Esophagus squamous epithelium (tissue), 5 donors: ENCODE measurements around the gene FUT7. TPM values are rescaled to one million over a fixed set of nuclear protein-coding genes. Genes with fewer than 3 reads are reported as not detected.
"Not testable (repeated sequence)": the region's sequence is repeated elsewhere in the genome, so short reads cannot be mapped to it uniquely, and the experiment has no call there.

Source experiments
- DNase-seq: peaks from one replicate; lab custom pipeline; 2025; lab: John Stamatoyannopoulos, UW
- H3K27ac ChIP-seq, 4 donors: fragments of 200-600 bp; sonication (generic); one replicate each; pipeline ENCODE4 v1.5.1; 2016 to 2019; ENCODE audit warnings: mild to moderate bottlenecking in 1 of 4
- H3K27me3 ChIP-seq, 4 donors: fragments of 200-600 bp; sonication (generic); 1 replicate in 3 of 4; 2 replicates in 1 of 4; pipeline versions ENCODE4 v1.5.1 to v1.6.0; 2017 to 2021; ENCODE audit warnings: antibody characterized with exemption in 1 of 4
- H3K36me3 ChIP-seq, 3 donors: fragments of 200-600 bp; sonication (generic); one replicate each; pipeline ENCODE4 v1.5.1; 2016 to 2019
- H3K4me1 ChIP-seq, 3 donors: fragments of 200-600 bp; sonication (generic); one replicate each; pipeline ENCODE4 v1.5.1; 2017 to 2019
- H3K4me3 ChIP-seq, 4 donors: fragments of 200-600 bp; sonication (generic); 1 replicate in 3 of 4; 2 replicates in 1 of 4; pipeline ENCODE4 v1.5.1; 2016 to 2019; ENCODE audit warnings: mild to moderate bottlenecking in 2 of 4, moderate library complexity in 1 of 4
- H3K9me3 ChIP-seq, 3 donors: fragments of 200-600 bp; sonication (generic); one replicate each; pipeline ENCODE4 v1.5.1; 2016 to 2019
- POLR2A ChIP-seq, 4 donors: fragments of 450-650 bp; IDR thresholded peaks; one replicate each; pipeline ENCODE4 v1.6.1; 2017; ENCODE audit warnings: antibody characterized with exemption in 4 of 4, mild to moderate bottlenecking in 4 of 4, moderate library complexity in 3 of 4
- WGBS, 2 donors: methylation state at CpG; one replicate each; pipeline ENCODE4 v1.1.5; 2018; 5-methylcytosine and 5-hydroxymethylcytosine counted together
- intact Hi-C: fragments of 100-400 bp; cut with DNase I; formaldehyde crosslinking; loops from one replicate; pipeline ENCODE4 v1.15.0; 2022
- total RNA-seq, 4 donors: library from RNA; depleted of rRNA; stranded (reverse); fragments of >200 nt; gene quantifications; one replicate each; pipeline ENCODE4 v1.1.0, GENCODE V29; 2016
- TF ChIP-seq, protein P1 (sequence below), 6 experiments: fragments of 450-650 bp in 4 of 6; fragments of 200-600 bp in 2 of 6; sonication (generic) in 2 of 6; IDR thresholded peaks; one replicate each; pipeline ENCODE4 v1.5.1; 2016 to 2019; ENCODE audit warnings: antibody characterized with exemption in 6 of 6, mild to moderate bottlenecking in 4 of 6, moderate library complexity in 4 of 6
- donor health status: DM: yes; HTN: yes; CAD: no.

Gene FUT7
- total RNA-seq, 4 donors from 2014 or later: 0.13 to 0.38 (median 0.21) TPM; not detected in 1

DNA sequence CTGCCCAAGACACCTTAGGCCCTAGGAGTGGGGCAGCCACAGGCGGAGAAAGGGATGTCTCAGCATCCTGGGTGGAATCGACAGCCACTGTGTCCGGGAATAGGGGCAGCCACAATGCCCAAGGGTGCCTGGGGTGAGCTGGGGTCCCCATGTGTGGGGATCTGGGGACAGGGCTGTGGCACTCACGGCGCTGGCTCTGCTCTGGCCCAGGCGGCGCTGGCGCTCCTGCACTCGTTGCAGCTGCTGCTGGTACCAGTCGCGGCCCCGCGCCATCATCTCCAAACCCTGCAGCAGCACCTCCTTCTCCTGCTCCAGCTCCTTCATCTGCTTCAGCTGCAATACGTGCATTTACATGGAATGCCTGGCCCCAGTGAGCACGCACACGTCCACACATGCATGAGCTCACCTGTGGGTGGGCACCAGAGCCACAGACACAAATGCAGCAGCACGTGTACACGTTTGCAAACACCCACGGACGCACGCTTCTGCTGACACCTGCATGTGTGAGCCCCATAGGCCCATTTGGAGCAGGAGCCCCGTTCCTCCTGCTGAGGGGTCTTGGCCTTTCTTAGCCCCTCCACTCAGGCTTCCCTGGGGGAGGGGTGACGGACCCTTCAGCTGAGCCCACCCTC, 33.6 kb upstream of the FUT7 start:
- H3K36me3 ChIP-seq: no peaks in the 10 kb centered on the region
- WGBS, 2 donors: 79 to 81% methylated on average over 4 to 13 of the region's 23 CpGs
- TF ChIP-seq POLR2A (IDR thresholded peaks at IDR 0.05): no peak
- TF ChIP-seq, protein P1, sequence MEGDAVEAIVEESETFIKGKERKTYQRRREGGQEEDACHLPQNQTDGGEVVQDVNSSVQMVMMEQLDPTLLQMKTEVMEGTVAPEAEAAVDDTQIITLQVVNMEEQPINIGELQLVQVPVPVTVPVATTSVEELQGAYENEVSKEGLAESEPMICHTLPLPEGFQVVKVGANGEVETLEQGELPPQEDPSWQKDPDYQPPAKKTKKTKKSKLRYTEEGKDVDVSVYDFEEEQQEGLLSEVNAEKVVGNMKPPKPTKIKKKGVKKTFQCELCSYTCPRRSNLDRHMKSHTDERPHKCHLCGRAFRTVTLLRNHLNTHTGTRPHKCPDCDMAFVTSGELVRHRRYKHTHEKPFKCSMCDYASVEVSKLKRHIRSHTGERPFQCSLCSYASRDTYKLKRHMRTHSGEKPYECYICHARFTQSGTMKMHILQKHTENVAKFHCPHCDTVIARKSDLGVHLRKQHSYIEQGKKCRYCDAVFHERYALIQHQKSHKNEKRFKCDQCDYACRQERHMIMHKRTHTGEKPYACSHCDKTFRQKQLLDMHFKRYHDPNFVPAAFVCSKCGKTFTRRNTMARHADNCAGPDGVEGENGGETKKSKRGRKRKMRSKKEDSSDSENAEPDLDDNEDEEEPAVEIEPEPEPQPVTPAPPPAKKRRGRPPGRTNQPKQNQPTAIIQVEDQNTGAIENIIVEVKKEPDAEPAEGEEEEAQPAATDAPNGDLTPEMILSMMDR (IDR thresholded peaks at IDR 0.05): no peak
- intact Hi-C loops: no loop called here
- H3K27ac ChIP-seq: no peak overlapping the region
- H3K4me1 ChIP-seq: peaks cover 15 to 60% (median 21%) of the 10 kb centered on the region in 3 donors
- H3K9me3 ChIP-seq: no peaks in the 10 kb centered on the region
- no peak overlapping the region for H3K4me3 ChIP-seq
- peaks cover 0 to 23% (median 0%) of the 10 kb centered on the region in 4 donors for H3K27me3 ChIP-seq
- no peak for DNase-seq

DNA sequence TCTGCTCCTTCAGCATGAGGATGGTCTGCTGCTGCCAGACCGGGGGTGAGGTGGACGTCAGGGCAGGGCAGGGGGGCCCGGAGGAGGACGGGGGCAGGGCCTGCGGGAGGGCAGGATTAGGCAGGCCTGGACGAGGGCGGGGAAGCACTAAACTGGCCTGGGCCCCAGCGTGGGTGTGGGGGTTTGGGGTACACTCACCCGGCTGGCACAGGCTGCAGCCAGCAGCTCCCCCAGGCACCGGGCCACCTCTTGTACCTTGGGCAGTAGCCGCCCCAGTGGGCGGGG, 32.9 kb upstream of the FUT7 start:
- Histone ChIP-seq H3K36me3 (no peaks in the 10 kb centered on the region), H3K27me3 (peaks cover 0 to 21% (median 0%) of the 10 kb centered on the region in 4 donors), H3K27ac (no peak overlapping the region), H3K4me3 (no peak overlapping the region), H3K9me3 (no peaks in the 10 kb centered on the region), H3K4me1 (peaks cover 15 to 54% (median 17%) of the 10 kb centered on the region in 3 donors)
- 60 to 90% methylated on average over 1 to 5 of the region's 12 CpGs for WGBS, 2 donors
- no peak for DNase-seq
- intact Hi-C loops: no loop called here
- TF ChIP-seq, protein P1 (IDR thresholded peaks at IDR 0.05): no peak
- no peak for TF ChIP-seq POLR2A (IDR thresholded peaks at IDR 0.05)

DNA sequence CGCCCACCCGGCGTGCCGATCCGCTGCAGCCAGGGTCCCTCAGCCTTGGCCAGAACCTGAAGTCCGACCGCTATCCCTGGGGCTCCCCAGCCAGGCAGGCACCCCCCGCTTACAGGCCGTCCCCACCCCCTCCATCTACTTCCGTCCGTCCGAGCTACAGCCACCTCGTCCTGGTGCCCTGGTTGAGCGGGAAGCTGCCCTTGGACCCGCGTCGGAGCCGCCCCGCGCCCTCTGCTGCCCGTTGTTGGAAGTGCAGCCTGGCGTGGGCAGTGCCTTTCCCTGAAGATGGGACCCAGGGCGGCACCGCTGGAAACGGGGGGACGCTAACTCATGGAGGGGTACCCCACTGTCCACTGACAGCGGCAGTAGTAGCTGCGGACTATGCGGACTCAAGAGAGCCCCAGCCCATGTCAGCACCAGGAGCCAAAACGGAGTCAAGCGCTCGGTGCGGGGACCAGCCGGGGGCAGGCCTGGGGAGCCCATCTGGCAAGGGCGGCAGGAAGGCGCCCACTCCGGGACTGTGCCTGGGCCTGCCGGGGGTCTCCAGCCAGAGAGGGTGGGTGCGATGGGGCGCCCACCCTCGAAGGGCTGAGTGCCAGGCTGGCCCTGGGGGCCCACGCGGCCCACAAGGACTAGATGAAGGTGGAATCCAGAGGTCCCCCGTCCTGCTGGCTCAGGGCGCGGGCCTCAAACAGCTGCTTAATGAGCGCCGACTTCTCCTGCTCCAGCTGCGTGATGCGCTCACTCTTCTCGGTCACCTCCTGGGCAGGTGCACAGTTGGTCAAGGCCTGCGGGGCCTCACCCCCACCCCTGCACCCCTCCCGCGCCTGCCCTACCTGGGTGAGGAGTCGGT, 32.4 kb upstream of the FUT7 start:
- peaks cover 0 to 15% (median 0%) of the 10 kb centered on the region in 4 donors for H3K27me3 ChIP-seq
- no peak overlapping the region for H3K4me3 ChIP-seq
- no peaks in the 10 kb centered on the region for H3K36me3 ChIP-seq
- 52 to 60% methylated on average over 4 to 11 of the region's 55 CpGs for WGBS, 2 donors
- H3K9me3 ChIP-seq: no peaks in the 10 kb centered on the region
- no peak for DNase-seq
- intact Hi-C loops: no loop called here
- no peak overlapping the region for H3K27ac ChIP-seq
- H3K4me1 ChIP-seq: peaks cover 11 to 48% (median 11%) of the 10 kb centered on the region in 3 donors
- TF ChIP-seq, protein P1 (IDR thresholded peaks at IDR 0.05): peak; percentile 92 to 100 (median 96)
- no peak for TF ChIP-seq POLR2A (IDR thresholded peaks at IDR 0.05)

DNA sequence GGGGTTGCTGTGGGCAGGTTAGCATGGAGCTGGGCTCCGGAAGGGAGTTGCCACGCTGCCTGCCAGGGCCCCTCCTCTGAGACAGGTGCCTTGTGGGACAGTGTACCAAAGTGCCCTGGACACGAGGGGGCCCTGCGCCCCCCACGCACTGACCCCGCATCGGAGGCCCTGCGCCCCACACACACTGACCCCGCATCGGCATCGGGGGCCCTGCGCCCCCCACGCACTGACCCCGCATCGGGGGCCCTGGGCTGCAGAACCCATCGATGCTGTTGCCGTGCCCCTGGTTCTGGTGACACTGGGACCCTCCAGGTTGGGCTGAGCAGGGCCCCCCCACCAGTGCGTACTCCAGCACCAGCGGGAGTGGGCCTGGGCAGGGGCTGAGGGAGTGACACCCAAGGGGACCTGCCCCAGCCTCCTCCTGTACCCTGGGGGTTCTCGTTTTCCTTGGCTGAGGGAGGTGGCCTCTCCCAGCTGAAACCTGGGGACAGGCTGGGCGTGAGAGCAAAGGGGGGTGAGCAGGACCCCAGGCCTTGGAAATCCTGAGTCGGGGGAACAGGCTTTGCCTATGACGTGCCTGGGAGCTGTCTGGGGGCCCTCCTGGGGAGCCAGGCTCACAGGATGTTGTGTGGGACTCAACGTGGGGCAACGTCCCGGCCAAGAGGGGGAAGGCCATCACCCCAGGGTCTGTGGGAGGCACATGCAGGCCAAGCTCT, 31.6 kb upstream of the FUT7 start:
- Histone ChIP-seq H3K27ac (no peak overlapping the region), H3K27me3 (peaks cover 0 to 7% (median 0%) of the 10 kb centered on the region in 4 donors), H3K36me3 (no peaks in the 10 kb centered on the region), H3K4me1 (peaks cover 6 to 40% (median 10%) of the 10 kb centered on the region in 3 donors), H3K4me3 (no peak overlapping the region), H3K9me3 (no peaks in the 10 kb centered on the region)
- intact Hi-C loops: no loop called here
- DNase-seq: no peak
- TF ChIP-seq POLR2A (IDR thresholded peaks at IDR 0.05): no peak
- TF ChIP-seq, protein P1 (IDR thresholded peaks at IDR 0.05): no peak
- WGBS, 2 donors: 40 to 81% methylated on average over 2 to 3 of the region's 26 CpGs

DNA sequence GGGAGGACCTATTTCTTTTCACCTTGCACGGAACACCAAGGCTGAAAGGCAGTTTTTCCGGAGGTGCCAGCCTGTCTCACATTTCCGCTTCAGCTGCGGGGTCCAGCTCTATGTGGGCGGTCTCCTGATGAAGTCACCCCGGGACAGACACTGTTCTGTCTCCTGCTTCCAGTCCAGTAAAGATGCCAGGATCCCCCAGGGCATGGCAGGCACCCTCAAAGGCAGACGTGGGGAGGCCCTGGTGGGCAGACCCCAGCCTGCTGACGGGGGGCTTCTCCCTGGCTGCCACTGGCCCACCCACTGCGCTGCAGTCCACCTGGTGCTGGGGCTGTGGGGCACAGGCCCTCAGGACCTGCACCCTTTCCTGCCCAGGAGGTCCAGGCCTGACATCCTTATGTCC, 30.9 kb upstream of the FUT7 start:
- peaks cover under 1 to 37% (median 4%) of the 10 kb centered on the region in 3 donors for H3K4me1 ChIP-seq
- H3K27ac ChIP-seq, H3K9me3 ChIP-seq, DNase-seq, H3K27me3 ChIP-seq, H3K36me3 ChIP-seq, intact Hi-C loops, H3K4me3 ChIP-seq: not testable (repeated sequence)
- WGBS, 2 donors: no CpG with 5 or more reads among the region's 9 CpGs
